NCI-H2227 (cell line): ENCODE measurements around the gene STEAP4.
"Not testable (repeated sequence)": the region's sequence is repeated elsewhere in the genome, so short reads cannot be mapped to it uniquely, and the experiment has no call there.

ENCODE experiments used
- DNase-seq: peaks from one replicate; lab custom pipeline; 2025; ENCODE audit not compliant: unreplicated experiment; lab: John Stamatoyannopoulos, UW

The STEAP4 gene

DNA sequence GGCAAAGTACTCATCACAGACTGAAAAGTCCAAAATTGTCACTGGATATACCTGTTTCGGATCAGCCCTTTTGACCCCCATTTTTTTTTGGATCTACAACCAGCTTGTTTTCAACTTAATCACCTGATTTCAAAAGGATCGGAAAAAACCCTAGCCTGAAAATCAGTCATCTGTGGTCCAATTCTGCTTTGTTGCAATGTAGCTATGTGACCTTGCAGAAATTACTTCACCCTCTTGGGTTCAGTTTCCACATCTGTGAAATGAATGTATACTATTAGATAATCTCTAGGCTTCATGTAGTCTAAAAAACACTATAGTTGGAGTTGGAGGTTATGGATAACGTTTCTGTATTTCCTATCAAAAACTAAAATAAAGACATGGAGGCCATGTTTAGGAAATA is 37.1 kb downstream of the STEAP4 start:
- no peak for DNase-seq

DNA sequence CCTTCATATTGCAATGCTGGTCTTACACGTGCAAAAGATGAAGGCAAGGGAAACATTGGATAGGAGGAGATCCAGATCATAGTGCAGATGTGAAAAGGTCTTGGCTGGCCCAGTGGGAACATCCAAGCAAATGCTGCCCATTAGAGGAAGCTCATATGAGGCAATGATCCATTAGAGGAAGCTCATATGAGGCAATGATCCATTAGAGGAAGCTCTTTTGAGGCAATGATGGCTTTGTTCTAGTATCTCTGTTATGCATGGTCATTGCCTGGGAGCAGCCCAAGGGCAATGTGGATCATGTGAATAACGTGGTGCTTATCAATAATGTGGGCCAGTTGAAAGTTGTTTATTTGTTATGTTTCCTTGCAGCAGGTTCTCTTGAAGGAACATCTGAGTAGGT is 37.8 kb downstream of the STEAP4 start:
- DNase-seq = no peak

DNA sequence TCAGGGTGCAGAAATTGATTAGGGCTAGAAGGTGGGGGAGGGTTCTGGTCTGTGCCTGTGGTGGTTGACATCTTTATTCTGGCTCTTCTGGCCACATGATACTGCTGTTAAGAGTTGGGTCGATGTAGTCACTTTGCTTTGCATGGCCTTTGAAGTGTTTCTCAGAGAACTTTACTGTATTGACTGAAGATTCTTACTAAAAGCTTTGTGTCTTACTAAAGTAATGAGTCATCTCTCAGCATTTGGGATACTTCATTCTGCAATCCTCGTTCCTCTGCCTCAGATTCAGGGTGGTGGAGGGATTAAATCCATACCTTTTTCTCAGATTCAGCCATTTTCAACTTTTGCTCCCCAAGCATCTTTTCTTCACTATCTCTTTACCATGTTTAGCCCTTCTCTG is 38.6 kb downstream of the STEAP4 start:
- DNase-seq = no peak

DNA sequence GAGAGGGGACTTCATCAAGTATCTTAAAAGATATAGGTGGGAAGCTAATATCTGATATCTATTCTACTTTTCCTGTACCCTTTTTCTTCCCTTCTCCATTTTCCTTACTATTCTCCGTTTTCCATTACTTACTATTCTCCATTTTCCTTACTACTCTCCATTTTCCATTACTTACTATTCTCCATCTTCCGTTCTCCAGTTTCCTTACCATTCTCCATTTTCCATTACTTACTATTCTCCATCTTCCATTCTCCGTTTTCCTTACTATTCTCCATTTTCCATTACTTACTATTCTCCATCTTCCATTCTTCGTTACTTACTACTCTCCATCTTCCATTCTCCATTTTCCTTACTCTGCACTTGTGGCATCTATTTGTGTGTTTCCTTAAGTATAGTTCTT is 39.3 kb downstream of the STEAP4 start:
- no peak for DNase-seq

DNA sequence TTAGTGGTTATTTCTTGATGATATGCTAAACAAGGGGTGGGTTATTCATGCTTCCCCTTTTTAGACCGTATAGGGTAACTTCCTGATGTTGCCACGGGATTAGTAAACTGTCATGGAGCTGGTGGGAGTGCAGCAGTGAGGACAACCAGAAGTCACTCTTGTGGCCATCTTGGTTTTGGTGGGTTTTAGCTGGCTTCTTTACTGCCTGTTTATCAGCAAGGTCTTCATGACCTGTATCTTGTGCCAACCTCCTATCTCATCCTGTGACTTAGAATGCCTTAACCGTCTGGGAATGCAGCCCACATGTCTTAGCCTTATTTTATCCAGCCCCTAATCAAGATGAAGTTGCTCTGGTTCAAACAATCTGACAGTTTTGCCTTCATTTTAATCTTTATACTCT is 41.7 kb downstream of the STEAP4 start:
- not testable (repeated sequence) for DNase-seq

DNA sequence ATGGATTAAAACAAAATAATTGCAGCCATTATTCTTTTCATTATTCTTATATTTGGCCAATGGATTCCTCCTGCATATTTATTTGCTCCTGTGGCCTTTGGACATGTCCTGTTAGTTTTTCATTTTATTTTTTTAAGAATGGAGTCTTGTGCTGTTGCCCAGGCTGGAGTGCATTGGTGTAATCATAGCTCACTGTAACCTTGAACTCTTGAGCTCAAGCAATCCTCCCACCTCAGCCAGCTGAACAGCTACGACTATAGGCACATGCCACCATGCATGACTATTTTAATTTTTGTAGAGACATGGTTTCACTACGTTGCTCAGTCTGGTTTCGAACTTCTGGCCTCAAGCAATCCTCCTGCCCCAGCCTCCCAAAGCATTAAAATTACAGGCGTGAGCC is 44.1 kb downstream of the STEAP4 start:
- no peak for DNase-seq

DNA sequence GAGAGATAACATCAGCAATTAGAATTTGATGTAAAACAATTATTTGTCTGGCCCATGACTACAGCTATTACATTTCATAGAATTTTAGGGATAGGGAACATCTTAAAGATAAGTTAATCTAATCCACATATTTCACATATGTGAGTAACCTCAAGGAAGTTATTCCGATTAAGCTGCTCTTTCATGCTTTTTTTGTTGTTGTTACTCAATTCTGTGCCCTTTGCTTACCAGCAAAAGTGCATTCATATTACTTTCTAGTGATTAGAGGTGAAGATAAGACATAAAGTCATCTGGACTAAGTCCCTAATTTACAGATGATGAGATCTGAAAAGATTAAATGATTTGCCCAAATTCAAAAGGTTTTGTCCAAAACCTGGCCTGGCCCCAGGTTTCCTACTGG is 46.0 kb downstream of the STEAP4 start:
- no peak for DNase-seq

DNA sequence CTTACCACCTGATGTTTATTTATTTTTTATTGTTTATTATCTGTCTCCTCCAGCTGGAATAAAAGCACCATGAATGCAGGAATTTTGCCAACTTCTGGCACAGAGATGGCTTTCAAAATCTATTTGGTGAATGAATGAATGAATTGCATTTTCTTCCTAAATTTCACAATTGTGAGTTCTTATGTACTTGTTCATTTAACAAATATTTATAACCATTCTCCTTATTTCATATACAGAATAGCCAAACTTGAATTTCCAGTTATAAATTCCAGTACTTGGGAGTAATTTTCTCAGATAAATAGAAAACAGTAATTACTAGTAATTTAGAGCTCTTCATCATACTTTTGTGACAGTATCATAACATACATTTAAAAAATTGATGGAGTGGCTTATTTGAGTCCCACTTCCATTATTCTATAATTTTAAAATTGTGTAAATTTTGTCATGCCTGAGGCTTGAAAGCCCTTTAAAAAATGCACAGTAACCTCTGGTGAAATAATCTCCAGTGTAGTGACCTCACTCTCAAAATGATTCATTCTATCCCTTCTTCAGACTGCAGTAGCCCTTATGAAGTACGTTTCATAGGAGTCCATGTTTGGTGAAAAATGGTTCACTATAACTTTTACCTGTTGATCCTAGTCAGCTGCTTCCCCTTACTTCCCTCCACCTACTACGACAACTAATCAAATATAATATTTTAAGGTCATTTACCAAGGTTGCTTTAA is 46.9 kb downstream of the STEAP4 start:
- no peak for DNase-seq

DNA sequence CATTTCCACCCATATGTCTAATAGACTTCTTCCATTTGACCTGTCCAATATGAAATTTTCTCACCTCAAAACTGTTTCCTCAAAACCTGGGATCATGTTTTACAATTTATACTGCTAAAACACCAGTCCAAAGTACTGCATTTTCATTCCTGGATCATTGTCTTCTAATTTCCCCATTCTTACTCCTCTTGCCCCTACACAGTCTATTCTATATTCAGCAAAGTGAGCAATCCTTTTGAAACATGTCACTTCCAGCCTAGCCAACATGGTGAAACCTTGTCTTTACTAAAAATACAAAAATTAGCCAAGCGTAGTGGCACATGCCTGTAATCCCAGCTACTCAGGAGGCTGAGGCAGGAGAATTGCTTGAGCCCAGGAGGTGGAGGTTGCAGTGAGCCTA is 48.4 kb downstream of the STEAP4 start:
- DNase-seq = not testable (repeated sequence)

DNA sequence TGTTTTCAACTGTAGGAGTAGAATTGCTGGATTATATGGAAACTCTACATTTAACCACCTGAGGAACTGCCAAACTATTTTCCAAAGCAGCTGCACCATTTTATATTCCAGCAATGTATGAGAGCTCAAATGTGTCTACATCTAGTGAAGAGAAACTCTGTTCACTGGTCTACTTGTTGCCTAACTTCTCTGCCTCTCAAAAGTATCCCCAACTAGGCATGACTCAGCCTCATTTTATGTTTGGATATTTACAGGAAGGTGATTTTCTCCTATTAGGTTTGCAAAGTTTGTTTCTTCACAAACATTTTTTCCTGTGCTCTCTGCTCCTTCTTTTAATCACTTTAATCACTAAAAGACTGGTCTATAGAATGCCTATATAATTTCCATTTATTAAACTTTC is 49.8 kb downstream of the STEAP4 start:
- DNase-seq = no peak

DNA sequence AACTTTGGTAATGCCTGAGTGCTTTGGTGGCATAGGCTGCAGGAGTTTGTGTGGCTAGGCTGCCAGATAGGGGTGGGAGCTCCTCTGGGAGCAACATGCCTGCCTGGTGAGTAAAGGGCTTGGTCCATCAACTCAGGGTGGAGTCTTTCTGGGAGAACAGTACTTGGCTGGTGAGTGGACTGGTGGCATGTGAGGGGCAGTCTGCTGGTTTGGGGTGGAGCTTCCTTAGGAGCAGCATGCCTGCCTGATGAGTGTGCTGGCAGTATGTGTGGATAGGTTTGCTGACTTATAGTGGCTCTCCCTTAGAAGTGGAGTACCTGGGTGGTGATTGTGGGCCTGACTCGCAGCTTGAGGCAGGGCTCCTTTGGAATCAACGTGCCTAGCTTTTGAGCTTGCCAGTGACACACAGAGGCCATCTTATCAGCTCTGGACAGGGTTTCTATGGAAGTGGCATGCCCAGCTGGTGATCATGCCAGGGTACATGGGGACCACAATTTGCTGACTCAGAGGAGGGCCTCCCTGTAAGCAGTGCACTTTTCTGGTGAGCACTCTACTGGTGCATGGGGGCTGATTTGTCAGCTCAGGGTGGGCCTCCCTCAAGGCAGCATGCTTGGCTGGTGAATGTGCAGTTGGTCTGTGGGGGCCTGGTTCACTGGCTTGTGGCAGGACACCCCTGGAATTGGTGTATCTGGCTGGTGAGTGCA is 51.8 kb downstream of the STEAP4 start:
- DNase-seq = no peak

DNA sequence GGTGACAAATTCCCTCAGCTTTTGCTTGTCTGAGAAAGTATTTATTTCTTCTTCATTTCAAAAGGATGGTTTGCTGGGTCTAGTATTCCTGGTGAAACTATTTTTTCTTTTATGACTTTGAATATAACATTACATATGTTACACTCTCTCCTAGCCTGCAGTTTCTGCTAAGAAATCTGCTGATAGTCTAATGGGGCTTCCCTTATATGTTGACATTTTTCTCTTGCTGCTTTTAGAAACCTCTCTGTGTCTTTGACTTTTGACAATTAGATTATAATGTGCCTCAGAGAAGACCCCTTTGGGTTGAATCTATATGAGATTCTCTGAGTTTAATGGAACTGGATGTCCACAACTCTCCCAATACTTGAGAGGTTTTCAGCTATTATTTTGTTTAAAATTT is 53.1 kb downstream of the STEAP4 start:
- no peak for DNase-seq

DNA sequence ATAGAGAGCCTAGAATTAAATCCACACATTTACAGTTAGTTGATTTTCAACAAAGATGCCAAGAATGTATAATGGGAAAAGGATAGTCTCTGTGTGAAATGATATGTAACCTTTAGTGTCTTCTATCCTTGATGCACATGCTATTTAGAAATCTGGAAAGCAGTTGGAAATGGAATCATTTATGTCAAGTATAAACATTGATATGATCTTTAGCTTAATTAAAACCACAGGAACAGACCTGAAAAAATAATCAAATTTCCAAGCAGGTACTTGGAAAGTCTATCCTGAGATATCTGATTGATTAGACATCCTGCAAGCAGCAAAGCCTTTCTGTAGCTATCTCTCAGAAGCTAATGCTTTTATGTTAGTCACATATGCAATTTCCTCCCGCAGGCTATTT is 62.4 kb downstream of the STEAP4 start:
- DNase-seq = no peak

DNA sequence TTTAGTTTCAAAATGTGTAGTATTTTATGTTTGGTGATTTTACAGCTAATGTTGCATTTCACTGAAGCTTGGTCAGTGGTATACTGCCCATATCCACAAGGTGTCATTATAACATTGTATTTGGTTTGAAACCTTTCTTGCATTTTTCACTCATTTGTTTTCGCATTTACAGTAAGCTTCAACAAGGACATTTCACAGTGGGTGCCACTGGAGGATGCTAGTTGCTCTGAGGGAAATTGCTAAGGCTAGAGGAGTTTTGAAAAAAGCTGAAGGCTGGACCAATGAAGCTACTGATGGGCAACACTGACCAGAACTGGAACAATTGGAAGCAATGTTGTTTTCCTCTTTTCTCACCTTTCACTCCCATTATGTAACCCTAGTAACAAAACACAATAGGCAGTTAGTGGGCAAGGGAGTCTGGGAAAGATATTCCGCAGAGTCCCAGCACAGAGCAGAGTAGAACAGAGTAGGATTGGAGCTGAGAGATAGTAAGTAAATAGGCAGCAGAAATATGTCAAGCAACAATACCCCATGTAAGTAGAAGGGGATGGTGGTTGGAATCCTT is 63.3 kb downstream of the STEAP4 start:
- DNase-seq = peak; percentile 77

DNA sequence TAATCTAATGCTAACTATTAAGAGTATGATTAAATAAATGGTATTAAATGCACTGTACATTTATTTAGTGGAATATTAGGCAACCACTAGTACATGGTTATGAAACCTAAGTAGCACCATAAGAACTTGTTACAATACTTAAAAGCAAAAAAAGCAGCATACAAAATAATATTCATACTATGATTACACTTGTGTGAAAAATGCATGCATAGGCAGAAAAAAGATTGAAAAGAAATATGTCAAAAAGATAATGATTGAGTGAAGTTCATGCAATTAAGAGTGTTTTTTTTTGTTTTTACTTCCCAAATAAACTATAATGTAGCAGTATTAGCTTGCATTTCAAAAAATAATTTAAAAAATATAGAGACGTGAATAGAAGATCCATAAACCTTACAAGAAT is 66.8 kb downstream of the STEAP4 start:
- DNase-seq = no peak

DNA sequence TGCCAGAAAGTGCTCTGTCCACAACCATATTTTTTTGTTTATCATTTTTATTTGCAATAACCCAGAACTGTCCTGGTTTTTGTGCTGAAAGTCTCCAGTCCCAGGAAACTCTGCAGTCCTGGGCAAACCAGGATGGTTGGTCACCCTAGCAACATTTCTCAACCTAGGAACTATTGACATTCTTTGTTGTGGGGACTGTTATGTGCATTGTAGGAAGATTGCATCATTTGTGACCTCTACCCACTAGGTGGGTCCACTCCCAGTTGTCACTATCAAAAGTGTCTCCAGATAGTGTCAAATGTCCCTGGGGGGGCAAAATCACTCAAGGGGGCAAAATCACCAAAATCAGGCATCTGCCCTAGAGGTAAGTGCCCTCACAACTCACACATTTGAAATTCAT is 72.9 kb downstream of the STEAP4 start:
- no peak for DNase-seq

DNA sequence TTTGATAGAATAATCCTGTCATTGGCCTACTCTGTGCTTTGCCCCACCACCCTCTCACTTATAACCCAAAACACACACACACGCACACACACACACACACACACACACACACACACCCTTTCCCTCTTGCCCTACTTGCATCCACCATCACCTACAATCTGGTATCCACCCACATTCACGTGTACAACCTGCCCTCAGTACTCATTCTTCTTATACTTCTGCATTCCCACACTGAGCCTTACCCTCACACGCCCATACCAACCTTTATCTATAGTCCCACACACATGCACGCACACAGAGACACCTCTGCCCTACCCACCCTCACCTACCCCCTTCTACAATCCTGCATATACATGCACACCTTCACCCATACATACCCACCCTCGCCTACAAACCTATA is 76.0 kb downstream of the STEAP4 start:
- DNase-seq = no peak

DNA sequence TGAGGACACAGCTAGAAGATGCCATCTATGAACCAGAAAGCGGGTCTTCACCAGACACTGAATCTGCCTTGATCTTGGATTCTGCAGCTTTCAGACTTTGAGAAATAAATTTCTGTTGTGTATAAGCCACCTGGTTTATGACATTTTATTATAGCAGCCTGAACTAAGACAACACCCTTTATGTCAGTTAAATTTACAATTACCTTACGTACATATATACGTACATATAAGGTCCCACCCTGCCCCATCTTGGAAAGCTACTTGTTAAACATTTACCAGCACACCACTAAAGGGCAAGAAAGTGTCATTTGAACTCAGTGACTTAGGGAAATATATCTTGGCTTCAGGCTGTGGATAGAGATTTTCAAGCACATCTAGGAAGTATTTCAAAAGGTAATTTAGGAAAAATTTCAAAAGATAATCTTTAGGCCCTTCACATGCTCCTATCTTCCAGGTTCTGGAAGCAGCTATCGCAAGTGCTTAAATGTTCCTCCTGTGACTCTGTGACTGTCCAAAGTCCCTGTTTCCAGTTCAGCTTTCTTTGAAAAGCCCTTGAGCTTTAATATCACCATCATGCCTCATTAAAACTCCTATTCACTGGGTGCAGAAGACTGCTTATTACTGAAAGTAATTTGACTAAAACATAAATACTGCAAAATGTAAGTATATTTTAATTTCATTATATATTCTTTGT is 77.2 kb downstream of the STEAP4 start:
- no peak for DNase-seq

DNA sequence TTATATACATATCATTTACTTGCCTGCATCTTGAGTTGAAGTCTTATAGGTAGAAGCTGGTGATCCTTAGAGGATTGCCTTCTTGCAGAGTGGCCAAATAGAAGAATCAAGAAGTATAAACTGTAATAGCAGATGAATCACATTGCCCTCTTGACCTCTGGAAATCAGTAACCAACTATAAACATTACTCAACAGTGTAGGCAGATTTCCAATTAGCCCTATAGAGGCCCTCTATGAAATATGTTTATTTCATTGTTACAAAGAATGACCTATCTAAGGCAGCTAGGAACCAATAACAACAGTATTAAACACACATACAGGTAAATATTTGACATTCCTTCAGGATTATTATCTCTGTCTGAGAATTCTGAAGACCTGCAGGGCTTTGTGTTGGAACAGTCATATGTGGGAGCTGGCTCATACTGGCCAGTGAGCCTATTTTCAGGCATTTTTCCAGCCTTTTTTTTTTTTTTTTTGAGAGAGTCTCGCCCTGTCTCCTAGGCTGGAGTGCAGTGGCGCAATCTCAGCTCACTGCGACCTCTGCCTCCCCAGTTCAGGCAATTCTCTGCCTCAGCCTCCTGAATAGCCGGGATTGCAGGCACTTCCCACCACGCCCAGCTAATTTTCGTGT is 79.7 kb downstream of the STEAP4 start:
- DNase-seq = no peak

DNA sequence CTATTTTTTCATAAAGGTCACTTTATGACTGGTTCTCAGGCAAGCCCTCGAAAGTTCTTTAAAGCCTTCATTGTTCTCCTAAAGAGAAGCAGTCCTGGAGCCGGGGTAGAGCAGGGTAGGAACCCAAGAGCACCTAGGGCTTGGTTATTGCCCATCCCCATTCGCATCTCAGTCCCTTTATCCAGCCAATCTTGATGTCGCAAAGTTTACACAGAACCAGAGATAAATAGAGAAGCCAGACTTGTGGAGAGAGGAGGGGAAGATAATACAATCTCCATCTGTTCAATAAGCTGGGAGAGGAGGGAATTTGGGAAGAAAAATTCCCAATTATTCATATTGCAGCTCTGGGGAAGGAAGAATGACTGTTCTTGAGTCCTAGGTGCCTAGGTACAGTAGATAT is 80.5 kb downstream of the STEAP4 start:
- DNase-seq = no peak

DNA sequence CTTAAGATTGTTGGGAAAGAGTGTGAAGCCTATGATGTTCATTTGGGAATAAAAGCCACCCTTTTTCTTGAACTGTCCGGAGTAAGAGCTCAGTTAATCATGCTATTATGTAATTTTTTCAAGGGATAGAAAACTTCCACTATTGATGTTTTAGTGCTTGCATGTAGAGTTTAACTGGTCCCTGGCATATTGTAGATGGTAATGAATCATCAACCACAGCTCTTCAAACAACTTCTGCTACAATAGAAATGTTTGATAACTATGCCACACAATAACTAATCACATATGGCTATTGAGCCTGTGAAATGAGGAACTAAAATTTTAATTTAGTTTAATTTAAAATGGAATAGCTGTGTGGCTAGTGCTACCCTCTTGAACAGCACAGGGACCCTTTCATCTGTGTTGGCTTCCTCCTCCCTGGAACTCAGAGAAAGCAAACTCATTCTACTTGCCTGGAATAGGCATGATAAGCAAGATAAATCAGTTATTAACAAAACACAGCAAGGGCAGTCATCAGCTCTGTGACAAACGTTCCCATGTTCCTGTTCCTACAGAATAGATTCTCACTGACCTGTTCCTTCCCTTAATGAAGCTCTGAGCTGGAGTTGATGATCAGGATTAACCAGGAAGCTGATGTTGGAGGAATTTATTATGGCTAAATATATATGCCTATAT is 82.0 kb downstream of the STEAP4 start:
- DNase-seq = no peak
